MM.1S (cell line): ENCODE data around the gene PPP1R1A.

ENCODE experiments used
- CTCF ChIP-seq: fragments of 300-600 bp; sonication (generic); IDR thresholded peaks from 2 replicates; pipeline ENCODE4 v1.5.1; 2016; ENCODE audit warnings: antibody characterized with exemption, low read length, mixed read lengths
- EZH2 ChIP-seq: fragments of 300-600 bp; sonication (generic); optimal IDR thresholded peaks from 2 replicates; pipeline ENCODE3; 2017; ENCODE audit warnings: low read depth, mild to moderate bottlenecking, antibody characterized with exemption, low read length, mixed read lengths

- TF ChIP-seq CTCF, result peak; percentile 41
- no peak for TF ChIP-seq EZH2
These were observed 34.2 kb upstream of the PPP1R1A start for GRCh38 chr12:54622463-54623183.
